NCI-H187 treated with DMSO at 0.1 percent for 48 hours (cell line): ENCODE measurements around the gene DLGAP1.
"Not testable (repeated sequence)": the region's sequence is repeated elsewhere in the genome, so short reads cannot be mapped to it uniquely, and the experiment has no call there.

Experiments used
- DNase-seq: peaks from one replicate; lab custom pipeline; 2025; lab: John Stamatoyannopoulos, UW

The DLGAP1 gene

DNA sequence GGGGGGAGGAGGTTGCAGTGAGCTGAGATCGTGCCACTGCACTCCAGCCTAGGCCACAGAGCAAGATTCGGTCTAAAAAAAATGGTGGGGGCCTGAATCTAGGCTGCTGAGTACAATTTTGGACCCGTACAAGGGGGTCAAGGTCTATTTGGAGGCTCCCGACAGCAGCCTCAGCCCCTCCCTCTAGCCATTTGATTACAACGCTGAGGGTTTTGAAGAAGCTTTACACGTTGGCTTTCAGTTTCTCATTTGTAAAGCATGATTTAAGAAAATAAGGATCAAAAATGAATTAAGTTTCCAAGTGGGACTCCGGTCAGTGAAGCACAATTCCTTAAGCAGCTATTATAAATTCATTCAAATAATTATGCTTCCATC, 871.2 kb downstream of the DLGAP1 start:
- DNase-seq = no peak

- DNase-seq = not testable (repeated sequence)
Measured at GRCh38 chr18:3583106-3583872, 871.8 kb downstream of the DLGAP1 start.

GRCh38 chr18:3581890-3582289, 873.2 kb downstream of the DLGAP1 start:
- DNase-seq = no peak

DNA sequence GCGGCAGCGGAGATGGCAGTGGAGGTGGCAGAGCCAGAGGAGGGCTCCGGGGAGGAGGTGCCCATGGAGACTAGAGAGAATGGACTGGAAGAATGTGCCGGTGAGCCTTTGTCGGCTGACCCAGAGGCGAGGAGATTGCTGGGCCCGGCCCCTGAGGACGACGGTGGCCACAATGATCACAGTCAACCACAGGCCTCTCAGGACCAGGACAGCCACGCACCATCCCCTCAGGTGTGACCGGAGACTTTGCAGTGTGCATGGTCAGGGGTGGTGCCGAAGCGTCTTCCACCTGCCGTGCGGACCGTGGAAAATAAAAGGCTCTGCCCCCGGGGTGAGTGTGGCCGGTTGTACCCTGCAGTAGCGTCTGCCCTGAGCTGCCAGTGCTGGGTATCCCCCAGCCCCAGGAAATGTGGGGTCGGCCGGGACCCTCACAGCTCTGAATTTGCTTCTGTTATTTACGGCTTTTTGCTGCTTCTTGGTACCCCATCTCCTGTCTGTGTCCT, 874.5 kb downstream of the DLGAP1 start:
- not testable (repeated sequence) for DNase-seq

DNA sequence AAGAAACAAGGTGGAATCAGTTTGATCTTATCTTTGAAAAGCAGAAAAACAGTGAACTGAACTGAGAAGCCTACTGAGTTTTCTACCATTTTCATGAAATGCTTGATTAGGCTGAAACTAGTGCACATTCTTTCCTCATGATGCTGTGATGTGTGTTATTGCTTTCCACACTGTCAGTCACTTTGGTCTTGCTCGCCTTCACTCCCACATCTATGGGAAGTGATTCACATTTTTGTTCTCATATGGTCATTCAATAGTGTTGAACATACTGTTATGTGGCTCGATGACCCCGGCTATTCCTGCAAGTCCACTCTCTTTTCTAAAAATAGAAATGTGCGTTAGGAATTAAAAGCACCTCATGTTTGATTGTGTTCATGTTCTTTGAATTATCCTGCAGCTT, 875.4 kb downstream of the DLGAP1 start:
- no peak for DNase-seq

DNA sequence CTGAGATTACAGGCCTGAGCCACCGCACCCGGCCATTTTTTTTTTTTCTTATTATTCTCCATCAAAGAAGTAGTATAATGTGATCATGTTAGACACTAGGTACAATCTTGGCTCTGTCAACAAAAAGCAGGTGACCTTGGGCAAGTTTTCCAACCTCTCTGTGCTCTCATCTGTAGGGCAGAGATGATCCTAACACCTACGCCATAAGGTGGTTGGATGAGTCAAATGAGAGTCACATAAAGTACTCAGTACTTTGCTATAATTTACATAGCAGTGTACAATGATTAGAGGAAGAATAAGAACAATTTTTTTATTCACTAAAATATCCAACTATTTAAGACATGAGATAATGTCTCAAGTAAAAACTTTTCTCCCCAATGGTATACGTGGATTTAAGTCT, 876.5 kb downstream of the DLGAP1 start:
- DNase-seq = no peak

DNA sequence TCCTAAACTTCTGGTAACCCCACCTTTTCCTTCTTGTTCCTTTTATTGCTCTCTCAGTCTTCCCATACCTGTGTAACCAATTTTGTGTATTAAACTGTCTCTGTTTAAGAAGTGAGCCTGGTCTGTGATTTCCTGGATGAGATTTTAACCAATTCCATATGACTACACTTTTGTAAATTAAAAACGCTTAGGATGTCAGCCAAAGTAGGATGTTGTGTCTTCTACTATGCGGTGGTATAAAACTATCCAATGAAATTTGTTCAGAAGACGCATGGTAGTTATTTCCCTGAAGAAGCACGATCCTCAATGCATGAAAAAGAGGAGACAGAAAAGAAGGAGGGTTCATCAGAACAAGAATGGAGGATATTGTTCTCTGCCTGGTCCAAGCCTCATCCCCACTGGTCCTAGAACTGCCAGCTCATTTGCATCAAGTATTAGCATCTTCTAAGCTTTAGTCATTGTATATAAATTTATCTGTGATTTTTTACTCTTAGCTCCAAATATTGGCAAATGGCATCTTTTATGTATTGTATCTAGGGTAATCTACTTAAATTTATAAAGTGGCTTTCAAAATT, 877.7 kb downstream of the DLGAP1 start:
- DNase-seq = no peak

DNA sequence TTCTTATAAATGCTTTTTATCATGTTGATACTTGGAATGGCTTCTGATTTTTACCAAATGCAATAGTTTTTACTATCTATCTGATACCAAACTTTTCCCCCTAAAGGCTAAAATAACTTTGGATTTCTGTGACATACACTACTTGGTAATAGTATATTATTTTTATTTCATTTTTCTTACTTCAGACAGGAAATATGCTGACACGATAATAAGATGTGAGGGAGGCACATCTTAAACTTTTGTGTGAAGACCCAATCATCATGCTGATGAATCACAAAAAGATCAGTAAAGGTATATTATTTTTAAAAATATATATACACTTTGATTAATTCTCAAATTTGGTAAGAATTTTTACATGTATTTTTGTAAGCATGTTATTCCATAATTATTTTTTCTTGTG, 882.3 kb downstream of the DLGAP1 start:
- no peak for DNase-seq

GRCh38 chr18:3566851-3567250, 888.3 kb downstream of the DLGAP1 start:
- DNase-seq = no peak

GRCh38 chr18:3560755-3561154, 894.4 kb downstream of the DLGAP1 start:
- DNase-seq = no peak

DNA sequence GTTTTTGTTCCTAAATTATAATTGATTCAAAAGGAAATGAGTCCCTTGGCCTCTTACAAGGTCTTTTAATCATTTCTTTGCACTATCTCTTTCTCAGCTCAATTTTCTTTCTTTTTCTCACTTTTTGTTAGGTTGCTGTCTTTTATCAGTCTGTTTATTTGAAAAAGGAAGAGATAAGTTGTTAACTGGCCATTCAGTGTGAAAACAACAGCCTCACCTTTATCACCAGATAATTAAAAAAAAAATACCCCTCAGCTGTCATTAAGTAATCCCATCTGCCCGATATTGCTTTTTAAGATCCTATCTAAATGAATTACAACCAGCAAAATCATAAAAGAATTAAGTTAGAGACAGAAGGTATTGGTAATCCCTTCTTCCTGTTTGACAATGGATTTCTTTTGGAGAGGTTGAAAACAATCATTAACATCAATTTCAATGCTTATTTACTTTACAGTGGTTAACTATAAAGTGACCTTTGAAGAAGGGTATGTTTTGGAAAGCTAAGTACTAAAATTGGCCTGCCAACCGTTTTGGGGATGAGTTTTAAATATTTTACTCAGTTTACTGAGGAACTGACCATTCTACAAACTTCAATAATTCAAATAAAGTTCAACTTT, 900.2 kb downstream of the DLGAP1 start:
- no peak for DNase-seq

DNA sequence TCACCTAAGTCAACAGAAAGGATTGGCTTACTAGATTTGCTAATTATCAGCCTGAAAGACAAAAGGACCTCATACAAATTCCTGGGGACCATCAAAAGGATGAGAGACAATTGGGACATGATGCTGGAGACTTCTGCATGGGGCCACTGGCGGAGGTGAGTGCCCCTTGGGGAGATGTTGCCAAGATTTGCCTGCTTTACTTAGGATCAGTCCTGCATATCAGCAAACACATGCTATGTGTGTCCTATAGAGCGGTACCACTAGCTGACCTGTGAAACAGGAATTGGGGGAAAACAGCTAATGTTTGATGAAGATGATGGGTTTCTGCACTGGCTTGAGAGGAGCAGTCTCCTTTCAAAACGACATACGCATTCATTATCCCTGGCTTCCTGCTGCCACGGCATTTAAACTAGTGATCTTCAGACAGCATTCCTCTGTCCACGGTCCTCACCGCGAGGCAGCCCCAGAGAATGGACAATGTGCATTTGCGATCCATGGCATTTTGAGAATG, 901.0 kb downstream of the DLGAP1 start:
- DNase-seq = no peak

DNA sequence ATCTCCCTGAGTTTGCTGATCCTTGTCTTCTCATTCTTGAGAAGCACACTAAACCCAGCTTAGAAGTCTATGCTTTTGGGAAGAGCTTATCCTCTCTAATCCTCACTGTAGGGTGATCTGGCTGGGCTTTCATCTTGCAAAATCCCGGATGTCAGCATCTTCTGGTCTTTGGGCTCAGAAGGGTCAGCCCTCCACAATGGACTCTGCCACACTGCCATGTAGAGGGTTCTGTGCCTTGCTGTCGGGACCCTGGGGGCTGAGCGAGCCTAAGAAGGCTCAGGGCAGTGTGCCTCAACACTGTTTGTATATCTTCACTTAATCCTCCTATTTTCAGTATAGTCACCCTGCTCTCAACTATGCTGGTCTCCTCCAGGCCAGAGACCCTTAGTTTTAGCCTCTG, 902.8 kb downstream of the DLGAP1 start:
- DNase-seq = no peak

- DNase-seq = no peak
Measured at GRCh38 chr18:3547891-3548615, 907.1 kb downstream of the DLGAP1 start.

- DNase-seq = no peak
Measured at GRCh38 chr18:3546106-3546505, 909.0 kb downstream of the DLGAP1 start.

DNA sequence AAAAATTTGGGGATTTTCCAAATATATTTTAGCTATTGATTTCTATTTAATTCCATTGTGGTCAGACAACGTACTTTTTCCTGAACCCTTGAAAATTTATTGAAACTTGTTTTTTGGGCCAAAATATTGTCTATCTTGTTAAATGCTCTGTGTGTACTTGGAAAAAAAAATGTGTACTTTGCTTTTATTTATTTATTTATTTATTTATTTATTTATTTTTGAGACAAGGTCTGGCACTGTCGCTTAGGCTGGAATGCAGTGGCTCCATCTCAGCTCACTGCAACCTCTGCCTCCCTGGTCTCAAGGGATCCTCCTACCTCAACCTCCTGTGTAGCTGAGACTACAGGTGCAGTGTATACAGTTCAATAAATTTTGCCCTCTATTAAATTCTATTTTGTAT, 910.6 kb downstream of the DLGAP1 start:
- DNase-seq = no peak

DNA sequence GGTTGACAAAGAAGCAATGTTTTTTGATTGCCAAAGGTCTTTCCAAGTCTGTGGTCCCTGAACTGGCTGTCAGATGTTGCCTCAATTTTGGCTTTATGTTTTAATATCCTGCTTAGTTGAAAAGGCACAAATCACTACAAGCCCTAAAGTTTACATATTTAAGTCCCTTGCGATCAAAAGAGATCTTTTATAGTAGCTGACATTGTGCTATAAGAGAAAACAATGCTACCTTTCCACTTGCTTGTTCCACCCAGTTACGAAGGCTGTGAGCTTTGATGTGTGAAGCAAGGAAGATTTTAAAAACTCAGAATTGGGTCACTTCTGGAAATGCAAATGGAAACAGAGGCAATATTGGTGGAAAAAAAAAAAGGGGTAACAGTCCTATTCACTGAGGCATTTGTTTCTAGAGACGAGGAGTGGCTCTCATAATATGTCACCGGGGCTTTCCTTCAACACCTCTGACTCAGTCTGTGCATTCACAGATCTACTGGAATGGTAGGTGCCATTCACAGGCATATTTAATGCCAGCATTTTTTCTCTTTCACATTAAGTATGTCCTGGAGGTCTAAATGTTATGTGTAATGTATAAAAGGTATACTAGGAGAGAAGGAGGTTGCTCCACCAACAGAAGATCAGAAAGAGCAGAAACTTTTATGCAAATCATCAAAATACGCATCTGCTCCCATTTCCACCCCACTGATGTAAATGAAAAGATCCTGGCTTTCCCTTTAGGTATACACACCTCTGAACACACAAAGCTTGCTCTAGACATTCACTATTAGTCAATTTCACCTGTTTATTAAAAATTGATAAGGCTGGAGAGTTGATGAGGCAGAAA, 913.3 kb downstream of the DLGAP1 start:
- no peak for DNase-seq

DNA sequence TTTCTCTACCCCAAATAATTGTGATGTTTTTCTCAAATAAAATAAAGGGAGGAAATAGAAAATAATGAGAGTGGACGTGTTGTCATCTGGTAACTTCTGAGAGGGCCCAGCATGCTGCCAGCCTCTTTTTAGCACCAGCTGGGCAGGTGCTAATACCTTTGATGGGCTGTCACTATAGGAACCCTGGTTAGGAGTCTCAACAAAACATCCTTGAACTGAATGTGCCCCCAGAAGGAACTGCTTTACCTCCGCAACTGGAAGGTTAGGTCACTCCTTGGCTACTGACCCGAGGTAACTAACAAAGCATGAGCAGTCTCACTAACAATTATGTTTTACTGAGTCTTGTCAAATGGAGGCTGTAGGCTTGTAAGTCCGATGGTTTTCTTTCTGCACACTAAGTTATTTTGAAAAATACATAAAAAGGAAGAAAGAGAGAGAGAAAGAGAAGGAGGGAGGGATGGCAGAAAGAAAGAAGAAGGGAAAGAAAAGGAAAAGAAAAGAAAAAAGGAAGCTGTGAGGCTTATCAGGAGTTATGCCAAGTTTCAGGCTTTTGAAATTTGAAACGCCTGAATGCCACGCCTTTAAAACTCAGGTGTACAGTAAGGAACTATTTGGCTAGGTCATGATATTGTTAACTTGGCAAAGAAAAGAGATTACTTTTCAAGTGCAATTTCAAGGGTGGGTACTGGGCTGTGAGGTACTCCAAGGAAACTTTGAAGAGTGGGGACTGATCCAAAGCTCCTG, 914.1 kb downstream of the DLGAP1 start:
- no peak for DNase-seq

GRCh38 chr18:3538954-3539617, 916.0 kb downstream of the DLGAP1 start:
- DNase-seq = no peak

- DNase-seq = no peak
Measured at GRCh38 chr18:3538456-3538855, 916.7 kb downstream of the DLGAP1 start.
